NCI-H1417 treated with DMSO at 0.1 percent for 48 hours (cell line): ENCODE measurements around the gene ZNRF2.

Experiments used
- DNase-seq: peaks from one replicate; lab custom pipeline; 2025; lab: John Stamatoyannopoulos, UW

The ZNRF2 gene

DNA sequence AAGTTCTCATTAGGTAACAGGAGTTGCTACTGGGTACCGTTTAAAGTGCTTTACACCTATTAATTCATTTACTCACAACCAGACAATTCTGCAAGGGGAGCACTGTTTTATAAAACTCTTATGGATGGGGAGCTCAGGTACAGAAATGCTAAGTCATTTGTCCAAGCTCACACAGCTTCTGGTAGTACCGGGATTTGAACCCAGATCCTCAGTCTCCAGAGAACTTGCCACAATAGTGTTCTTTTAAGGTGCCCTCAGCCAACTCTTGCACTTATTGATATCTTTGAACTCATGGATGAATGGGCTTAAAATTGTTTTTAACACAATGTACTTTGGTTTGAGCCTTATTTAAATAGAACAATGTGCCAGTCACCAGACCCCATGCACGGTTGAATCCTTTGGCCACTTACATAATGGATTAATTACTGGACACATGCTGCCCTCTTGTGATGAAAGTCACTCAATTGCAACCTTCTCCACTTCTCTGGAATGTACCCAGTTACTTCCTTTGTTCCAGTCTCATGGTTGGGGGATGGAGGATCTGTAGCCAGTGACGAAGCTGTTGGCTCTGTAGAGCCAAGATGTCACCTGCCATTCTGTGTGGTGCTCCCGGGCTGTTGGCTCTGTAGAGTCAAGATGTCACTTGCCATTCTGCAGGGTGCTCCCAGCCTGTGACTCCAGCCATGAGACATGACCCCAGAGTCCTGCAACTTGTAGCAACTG, 128.5 kb downstream of the ZNRF2 start:
- peak; percentile 17 for DNase-seq

GRCh38 chr7:30413864-30414263, 129.5 kb downstream of the ZNRF2 start:
- no peak for DNase-seq
